ENCODE data around the gene SMIM41.

Gene SMIM41

GRCh38 chr12:52148464-52149181, 69.1 kb downstream of the SMIM41 start:
- no peak for DNase-seq

- no peak for DNase-seq
These were observed 69.7 kb downstream of the SMIM41 start for GRCh38 chr12:52149182-52149641.

DNA sequence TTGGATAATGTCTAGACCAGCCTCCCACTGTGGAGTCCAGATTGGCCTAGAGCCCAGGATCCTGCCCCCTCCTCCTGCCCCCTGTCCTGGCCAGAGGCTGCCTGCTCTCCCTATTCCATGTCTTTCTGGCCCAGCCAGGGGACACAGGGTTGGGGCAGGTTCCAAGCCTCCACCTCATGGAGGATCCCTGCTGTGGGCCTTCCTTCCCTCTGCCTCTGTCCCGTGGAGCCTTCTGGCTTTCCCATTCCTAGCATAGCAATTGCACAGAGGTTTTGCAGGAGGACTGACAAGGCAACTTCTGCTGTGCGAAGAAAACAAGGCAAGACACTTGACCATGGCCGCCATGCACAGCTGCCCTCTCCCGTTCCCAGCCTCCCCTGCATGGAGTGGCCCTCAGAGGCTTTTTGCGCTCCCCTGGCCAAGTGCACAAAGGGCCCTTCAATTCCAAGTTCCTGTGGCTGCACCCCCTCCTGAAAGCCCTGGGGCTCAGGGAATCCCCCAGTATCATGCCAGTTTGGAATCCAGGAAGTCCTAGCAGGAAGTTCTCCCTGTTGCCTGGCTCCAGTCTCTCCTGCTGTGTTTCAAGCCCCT, 70.2 kb downstream of the SMIM41 start:
- no peak for DNase-seq

DNA sequence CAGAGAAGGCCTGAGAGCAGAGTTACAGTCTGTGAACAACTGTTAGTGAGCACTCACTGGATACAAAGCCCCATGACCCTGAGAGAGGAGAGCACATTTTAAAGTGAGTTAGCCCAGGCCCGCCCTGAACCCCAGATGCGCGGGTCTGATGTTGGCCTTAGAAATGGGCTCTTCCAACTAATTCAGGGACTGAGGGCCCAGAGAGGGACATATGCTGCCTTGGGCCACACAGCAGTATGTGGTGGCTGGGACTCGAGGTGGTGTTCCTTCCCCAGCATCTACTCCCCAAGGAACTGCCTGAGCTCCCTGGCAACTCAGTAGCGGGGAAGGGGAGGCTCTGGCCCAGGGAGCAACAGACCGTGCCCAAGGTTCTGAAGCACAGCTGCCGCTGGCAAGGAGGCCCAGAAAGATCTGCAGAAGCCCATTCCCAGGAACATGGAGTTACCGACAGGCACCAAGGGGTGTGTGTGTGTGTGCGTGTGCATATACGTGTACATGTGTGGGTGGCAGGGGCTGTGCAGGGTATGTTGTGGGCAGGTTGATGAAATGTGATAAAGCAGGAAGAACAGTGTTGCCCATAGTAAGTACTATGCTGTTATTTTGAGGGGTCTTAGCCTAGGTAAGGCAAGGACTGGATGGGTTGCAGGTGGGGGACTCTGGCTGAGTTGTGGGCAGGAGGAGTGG, 71.8 kb downstream of the SMIM41 start:
- no peak for DNase-seq

DNA sequence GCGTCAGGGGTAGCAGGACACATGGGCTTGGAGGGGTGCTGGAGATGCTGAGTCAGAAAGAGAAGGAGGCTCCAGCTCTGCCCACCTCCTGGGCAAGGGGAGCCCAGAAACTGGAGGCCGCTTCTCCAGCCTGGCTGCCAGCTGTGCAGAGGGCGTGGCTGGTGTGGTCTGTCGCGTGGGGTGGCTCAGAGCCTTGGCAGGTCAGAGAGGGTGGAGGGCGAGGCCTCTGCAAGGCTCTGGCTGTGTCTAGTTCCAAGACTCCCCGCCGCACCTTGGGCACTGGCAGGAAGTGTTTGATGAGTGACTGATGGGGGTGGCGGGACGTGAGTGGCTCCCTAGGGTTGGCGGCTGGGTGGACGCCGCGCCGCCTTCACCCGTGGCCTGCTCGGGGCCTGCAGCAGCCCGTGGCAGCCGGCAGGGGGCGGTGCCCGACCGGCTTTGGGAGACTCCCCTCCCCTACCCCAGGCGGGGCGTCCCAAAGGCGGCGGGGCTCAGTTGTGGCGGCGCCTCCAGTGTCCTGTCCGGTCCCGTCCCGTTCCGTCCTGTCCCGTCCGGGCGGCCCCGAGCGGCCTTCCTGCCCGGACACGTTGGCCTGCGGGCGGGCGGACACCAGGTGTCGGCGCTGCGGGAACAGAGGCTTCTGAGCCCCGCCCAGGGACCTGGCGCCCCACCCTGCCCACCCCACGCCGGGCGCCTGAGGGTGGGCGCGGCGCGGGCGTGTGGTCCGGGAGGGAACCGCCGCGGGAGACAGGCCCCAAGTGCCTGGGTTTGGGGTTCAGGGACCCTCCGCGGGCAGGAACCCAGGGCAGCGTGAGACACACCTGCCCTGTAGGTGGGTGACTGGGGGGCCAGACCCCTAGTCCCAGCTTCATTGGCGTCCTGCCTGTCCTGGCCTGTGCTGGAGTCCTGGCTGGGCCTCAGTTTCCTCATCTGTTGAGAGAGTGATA, 72.6 kb downstream of the SMIM41 start:
- peak; percentile 15 to 38 for DNase-seq

GRCh38 chr12:52152905-52153317, 73.4 kb downstream of the SMIM41 start:
- DNase-seq: no peak

GRCh38 chr12:52155048-52155868, 75.8 kb downstream of the SMIM41 start:
- no peak for DNase-seq

- no peak for DNase-seq
These were observed 76.8 kb downstream of the SMIM41 start for GRCh38 chr12:52156311-52156710.

DNA sequence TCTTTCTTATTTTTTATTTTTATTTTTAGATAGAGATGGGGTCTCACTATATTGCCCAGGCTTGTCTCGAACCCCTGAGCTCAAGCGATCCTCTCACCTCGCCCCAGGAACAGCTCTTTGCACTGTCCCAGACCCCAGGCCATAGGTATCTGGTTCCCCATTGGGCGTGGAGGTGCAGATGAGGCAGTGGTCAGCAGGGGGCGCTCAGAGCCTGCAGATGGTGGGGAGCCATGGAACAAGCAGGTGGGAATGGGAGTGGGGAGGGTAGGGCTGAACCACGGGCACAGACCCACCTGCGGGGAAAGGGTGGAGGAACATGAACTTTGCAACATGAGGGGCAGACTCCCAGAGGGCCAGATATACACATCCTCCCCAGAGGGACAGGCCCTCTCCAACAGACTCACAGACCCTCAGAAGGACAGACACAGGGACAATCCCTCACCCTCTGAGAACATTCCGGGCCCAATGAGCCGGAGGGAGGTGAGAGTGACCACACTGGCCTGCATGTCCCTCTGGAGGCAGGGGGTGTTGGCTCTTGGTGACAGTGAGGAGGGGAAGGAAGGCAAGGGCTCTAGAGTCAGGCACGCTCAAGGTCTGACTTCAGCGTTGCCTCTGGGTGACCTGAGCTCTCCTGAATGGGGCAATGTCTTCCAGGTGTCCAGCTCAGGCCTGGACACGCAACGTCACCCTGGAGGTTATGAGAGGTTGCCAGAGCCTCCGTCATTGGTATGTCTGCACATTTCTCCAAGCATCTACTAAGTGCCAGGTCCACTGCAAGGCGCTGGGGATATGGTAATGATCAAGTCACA, 77.5 kb downstream of the SMIM41 start:
- peak; percentile 16 to 53 for DNase-seq

GRCh38 chr12:52157566-52158150, 78.2 kb downstream of the SMIM41 start:
- DNase-seq: no peak

Data from bone marrow (tissue), 2 donors.